ENCODE data around the gene ABCG5. TPM values are rescaled to one million over a fixed set of nuclear protein-coding genes. Genes with fewer than 3 reads are reported as not detected.

ABCG5 gene
- total RNA-seq, 1 experiment from 2014 or later: not detected

DNA sequence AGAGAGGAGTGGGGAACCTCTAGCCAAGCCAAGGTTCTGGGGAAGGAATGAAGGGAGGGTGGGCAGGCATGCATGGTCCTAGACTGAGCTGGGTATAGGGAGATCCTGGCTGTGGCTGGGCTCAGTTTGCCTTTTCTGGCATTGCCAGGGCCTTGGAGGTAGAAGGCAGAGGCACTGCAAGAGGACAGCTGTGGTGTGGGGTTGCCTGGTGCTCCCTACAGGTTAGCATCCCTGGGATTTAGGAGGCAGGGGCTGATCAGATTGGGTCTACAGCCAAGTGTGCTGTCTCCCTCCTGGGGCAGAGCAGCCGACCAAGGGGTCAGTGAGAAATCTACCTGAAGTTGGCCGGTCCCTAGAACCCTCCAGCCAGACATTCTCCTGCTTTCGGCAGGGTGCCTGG is 16.0 kb upstream of the ABCG5 start (continued):
- TF ChIP-seq, protein P1, sequence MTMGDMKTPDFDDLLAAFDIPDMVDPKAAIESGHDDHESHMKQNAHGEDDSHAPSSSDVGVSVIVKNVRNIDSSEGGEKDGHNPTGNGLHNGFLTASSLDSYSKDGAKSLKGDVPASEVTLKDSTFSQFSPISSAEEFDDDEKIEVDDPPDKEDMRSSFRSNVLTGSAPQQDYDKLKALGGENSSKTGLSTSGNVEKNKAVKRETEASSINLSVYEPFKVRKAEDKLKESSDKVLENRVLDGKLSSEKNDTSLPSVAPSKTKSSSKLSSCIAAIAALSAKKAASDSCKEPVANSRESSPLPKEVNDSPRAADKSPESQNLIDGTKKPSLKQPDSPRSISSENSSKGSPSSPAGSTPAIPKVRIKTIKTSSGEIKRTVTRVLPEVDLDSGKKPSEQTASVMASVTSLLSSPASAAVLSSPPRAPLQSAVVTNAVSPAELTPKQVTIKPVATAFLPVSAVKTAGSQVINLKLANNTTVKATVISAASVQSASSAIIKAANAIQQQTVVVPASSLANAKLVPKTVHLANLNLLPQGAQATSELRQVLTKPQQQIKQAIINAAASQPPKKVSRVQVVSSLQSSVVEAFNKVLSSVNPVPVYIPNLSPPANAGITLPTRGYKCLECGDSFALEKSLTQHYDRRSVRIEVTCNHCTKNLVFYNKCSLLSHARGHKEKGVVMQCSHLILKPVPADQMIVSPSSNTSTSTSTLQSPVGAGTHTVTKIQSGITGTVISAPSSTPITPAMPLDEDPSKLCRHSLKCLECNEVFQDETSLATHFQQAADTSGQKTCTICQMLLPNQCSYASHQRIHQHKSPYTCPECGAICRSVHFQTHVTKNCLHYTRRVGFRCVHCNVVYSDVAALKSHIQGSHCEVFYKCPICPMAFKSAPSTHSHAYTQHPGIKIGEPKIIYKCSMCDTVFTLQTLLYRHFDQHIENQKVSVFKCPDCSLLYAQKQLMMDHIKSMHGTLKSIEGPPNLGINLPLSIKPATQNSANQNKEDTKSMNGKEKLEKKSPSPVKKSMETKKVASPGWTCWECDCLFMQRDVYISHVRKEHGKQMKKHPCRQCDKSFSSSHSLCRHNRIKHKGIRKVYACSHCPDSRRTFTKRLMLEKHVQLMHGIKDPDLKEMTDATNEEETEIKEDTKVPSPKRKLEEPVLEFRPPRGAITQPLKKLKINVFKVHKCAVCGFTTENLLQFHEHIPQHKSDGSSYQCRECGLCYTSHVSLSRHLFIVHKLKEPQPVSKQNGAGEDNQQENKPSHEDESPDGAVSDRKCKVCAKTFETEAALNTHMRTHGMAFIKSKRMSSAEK (CRISPR knock-in tag; IDR thresholded peaks at IDR 0.05; ENCODE audit: borderline replicate concordance): no peak
- TF ChIP-seq, protein P2, sequence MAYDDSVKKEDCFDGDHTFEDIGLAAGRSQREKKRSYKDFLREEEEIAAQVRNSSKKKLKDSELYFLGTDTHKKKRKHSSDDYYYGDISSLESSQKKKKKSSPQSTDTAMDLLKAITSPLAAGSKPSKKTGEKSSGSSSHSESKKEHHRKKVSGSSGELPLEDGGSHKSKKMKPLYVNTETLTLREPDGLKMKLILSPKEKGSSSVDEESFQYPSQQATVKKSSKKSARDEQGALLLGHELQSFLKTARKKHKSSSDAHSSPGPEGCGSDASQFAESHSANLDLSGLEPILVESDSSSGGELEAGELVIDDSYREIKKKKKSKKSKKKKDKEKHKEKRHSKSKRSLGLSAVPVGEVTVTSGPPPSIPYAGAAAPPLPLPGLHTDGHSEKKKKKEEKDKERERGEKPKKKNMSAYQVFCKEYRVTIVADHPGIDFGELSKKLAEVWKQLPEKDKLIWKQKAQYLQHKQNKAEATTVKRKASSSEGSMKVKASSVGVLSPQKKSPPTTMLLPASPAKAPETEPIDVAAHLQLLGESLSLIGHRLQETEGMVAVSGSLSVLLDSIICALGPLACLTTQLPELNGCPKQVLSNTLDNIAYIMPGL (CRISPR knock-in tag; IDR thresholded peaks at IDR 0.05): no peak
- TF ChIP-seq NFE2L1 (CRISPR knock-in tag; IDR thresholded peaks at IDR 0.05): no peak
- no peak for TF ChIP-seq SP1 (CRISPR knock-in tag; conservative IDR thresholded peaks at IDR 0.05)

DNA sequence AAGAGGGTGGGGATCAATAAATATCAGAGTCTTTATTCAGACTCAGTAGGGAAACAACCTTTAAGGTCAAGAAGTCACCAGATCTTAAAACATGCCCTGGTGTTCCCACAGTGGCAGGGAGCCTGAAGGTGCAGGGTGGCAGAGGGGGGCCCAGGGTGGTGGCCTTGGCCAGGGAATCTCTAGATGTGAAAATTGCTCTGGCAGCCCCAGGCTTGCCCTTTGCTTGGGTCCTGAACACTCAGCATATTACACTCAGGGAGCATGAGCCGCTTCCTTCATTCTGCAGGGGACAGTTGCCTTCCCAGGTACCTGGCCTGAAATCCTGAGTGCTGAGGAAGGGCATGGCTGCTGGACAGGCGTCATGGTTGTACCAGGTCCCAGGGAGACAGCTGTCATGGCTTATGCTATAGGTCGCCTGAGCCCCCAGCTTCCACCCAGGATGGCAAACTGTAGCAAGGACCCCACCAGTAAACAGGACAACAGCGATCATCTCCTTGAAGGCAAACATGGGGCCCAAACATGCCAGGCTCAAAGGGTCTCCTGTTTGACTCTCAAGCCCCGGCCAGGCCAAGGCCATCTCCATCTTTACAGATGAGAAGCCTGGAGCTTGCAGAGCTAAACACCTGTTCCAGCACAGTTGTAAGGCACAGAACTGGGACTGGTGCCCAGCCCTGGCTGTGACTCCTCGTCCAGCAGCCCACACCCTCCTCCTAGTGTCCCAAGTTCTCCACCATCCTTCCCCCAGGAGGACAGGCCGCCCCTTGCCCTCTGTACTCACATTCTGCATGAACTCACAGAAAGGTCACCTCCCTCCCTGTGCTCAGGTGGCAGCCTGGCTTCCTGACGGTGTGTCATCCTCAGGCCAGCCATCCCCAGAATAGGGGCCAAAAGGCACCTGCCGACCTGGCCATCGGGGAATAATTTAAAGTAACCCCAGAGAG is 14.8 kb upstream of the ABCG5 start:
- H3K9me3 Mint-ChIP-seq: no peaks in the 10 kb centered on the region
- TF ChIP-seq OVOL2 (CRISPR knock-in tag; IDR thresholded peaks at IDR 0.05; ENCODE audit: borderline replicate concordance): no peak
- no peak for TF ChIP-seq GTF2I (CRISPR knock-in tag; conservative IDR thresholded peaks at IDR 0.05)
- TF ChIP-seq, protein P3, sequence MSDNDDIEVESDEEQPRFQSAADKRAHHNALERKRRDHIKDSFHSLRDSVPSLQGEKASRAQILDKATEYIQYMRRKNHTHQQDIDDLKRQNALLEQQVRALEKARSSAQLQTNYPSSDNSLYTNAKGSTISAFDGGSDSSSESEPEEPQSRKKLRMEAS (CRISPR knock-in tag; IDR thresholded peaks at IDR 0.05): no peak
- H3K27ac Mint-ChIP-seq: no peak overlapping the region
- DNase-seq (ENCODE audit: low spot score) (no peak), ATAC-seq (no peak)
- no peaks in the 10 kb centered on the region for H3K4me1 Mint-ChIP-seq
- H3K27me3 Mint-ChIP-seq (ENCODE audit: low read depth): peaks cover 32% of the 10 kb centered on the region
- H3K36me3 Mint-ChIP-seq: no peaks in the 10 kb centered on the region
- ChIA-PET CTCF (interaction anchor here (1.1 to 1.6 kb wide), 2 partner anchors 24 to 248 kb away, joined by 3 read pairs; no protein-coding TSS in a partner anchor), POLR2A (no interaction called here)
- no peak overlapping the region for H3K4me3 Mint-ChIP-seq

DNA sequence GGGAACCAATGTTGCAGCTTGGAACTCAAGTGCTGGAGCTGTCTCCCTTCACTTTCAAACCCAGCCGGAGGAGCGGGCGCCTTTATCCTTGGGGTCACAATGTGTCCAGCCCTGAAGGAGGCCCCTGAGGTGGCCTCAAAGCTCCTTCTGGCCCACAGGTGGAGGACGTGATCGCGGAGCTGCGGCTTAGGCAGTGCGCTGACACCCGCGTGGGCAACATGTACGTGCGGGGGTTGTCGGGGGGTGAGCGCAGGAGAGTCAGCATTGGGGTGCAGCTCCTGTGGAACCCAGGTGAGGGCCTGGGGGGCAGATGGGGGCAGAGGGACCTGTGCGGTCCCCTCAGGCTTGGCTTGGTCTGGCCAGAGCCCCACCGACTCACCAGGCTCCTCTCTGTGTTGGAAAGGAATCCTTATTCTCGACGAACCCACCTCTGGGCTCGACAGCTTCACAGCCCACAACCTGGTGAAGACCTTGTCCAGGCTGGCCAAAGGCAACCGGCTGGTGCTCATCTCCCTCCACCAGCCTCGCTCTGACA is 13.6 kb upstream of the ABCG5 start:
- no peak for ATAC-seq
- Mint-ChIP-seq H3K36me3 (no peaks in the 10 kb centered on the region), H3K27ac (no peak overlapping the region), H3K4me1 (no peaks in the 10 kb centered on the region), H3K27me3 (ENCODE audit: low read depth) (peaks cover 20% of the 10 kb centered on the region), H3K9me3 (no peaks in the 10 kb centered on the region), H3K4me3 (no peak overlapping the region)
- CTCF ChIA-PET: interaction anchor here (1.6 kb wide), 1 partner anchor 247 kb away, joined by 3 read pairs; no protein-coding TSS in a partner anchor
- POLR2A ChIA-PET: no interaction called here
- TF ChIP-seq, protein P4, sequence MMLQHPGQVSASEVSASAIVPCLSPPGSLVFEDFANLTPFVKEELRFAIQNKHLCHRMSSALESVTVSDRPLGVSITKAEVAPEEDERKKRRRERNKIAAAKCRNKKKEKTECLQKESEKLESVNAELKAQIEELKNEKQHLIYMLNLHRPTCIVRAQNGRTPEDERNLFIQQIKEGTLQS (CRISPR knock-in tag; conservative IDR thresholded peaks at IDR 0.05): no peak
- TF ChIP-seq PRRX2 (CRISPR knock-in tag; IDR thresholded peaks at IDR 0.05) (no peak), ZNF232 (CRISPR knock-in tag; IDR thresholded peaks at IDR 0.05) (no peak)
- TF ChIP-seq, protein P1 (CRISPR knock-in tag; IDR thresholded peaks at IDR 0.05; ENCODE audit: borderline replicate concordance): no peak
- DNase-seq (ENCODE audit: low spot score): no peak
